ENCODE measurements around the gene ZNF362. TPM values are rescaled to one million over a fixed set of nuclear protein-coding genes. Genes with fewer than 3 reads are reported as not detected.

The ZNF362 gene
- total RNA-seq, 6 experiments from 2014 or later, result 15.3 to 19.6 (median 17.0) TPM

GRCh38 chr1:33349778-33350610, 93.7 kb downstream of the ZNF362 start:
- Mint-ChIP-seq H3K36me3 (ENCODE audit: low read depth) (peaks cover 26% of the 10 kb centered on the region), H3K27ac (peak overlapping the region; percentile 83), H3K4me1 (ENCODE audit: low read depth) (peaks cover 44% of the 10 kb centered on the region), H3K4me3 (peak overlapping the region; percentile 89), H3K9me3 (no peaks in the 10 kb centered on the region), H3K27me3 (ENCODE audit: insufficient read depth) (no peaks in the 10 kb centered on the region; the same call in 1 of the 2 replicates)
- peak; percentile 54 for DNase-seq
- TF ChIP-seq CTCF (IDR thresholded peaks at IDR 0.05), result no peak

Small RNA genes within 50 kb of the gene (microRNA-seq; reads per million reads assigned to microRNA genes)
- 51.7 reads per million, percentile 40 among the genes with 10 or more reads in this experiment for gene MIR3605

Other genes with a start within 250 kb of the ZNF362 start
- gene AK2, start 219.6 kb upstream of the ZNF362 start, total RNA-seq (2021; fragmentation: NEBNext Ultra II Directional; extraction: Animal tissue kit (Norgen Biotek cat#: 25700)), result 100 to 1,000 TPM; 160 to 173 (median 168) TPM
- 1 to 10 TPM; 2.4 to 3.7 (median 3.1) TPM for gene AZIN2, start 175.3 kb upstream of the ZNF362 start, total RNA-seq (2021; fragmentation: NEBNext Ultra II Directional; extraction: Animal tissue kit (Norgen Biotek cat#: 25700))
- 1 to 10 TPM; 6.2 to 7.9 (median 7.1) TPM for gene TRIM62, start 74.4 kb upstream of the ZNF362 start, total RNA-seq (2021; fragmentation: NEBNext Ultra II Directional; extraction: Animal tissue kit (Norgen Biotek cat#: 25700))
- gene A3GALT2, start 64.6 kb downstream of the ZNF362 start, total RNA-seq (2021; fragmentation: NEBNext Ultra II Directional; extraction: Animal tissue kit (Norgen Biotek cat#: 25700)), result not detected
- 100 to 1,000 TPM in 2 of 6 experiments, 10 to 100 TPM in 4; 86.5 to 105 (median 99.6) TPM for gene PHC2, start 174.6 kb downstream of the ZNF362 start, total RNA-seq (2021; fragmentation: NEBNext Ultra II Directional; extraction: Animal tissue kit (Norgen Biotek cat#: 25700))
- 1 to 10 TPM; 5.0 to 6.2 (median 5.6) TPM for gene ZSCAN20, start 216.2 kb downstream of the ZNF362 start, total RNA-seq (2021; fragmentation: NEBNext Ultra II Directional; extraction: Animal tissue kit (Norgen Biotek cat#: 25700))